Measurements from ENCODE around the gene ACVRL1.

DNA sequence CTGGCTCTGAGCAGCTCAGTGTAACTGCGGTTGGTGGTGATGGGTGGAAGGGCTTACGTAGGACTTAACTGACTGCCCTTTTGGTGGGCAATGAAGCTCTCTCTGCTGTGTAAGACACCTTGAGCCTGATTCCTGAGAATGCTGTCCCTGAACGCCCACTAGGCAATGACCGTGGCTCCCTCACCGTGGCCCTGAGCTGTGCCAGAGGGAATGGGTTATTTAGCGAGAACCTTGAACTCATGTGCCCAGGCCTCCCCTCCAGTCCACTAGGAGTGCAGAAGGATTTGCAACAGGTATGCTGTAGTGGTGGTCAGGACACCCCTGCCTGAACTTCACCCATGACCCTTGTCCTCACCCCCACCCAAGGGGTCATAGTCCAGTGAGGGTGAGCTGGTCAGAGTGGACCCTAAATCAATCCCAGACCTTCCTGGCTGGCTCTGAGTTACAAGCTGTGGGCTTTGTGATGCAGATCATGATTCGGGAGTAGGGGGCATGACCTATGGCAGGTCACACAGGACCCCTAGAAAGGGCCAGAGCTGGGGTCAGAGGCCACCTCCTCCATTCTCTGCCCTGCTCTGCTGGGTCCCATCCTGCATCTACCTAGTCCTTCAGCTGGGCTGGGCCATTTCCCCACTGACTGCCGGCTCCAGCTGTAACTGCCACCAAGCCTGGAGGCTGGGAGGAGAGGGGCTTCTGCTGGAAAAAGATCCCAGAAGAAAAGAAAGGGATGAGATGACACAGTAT, 33.9 kb upstream of the ACVRL1 start:
- TF ChIP-seq, protein P1, sequence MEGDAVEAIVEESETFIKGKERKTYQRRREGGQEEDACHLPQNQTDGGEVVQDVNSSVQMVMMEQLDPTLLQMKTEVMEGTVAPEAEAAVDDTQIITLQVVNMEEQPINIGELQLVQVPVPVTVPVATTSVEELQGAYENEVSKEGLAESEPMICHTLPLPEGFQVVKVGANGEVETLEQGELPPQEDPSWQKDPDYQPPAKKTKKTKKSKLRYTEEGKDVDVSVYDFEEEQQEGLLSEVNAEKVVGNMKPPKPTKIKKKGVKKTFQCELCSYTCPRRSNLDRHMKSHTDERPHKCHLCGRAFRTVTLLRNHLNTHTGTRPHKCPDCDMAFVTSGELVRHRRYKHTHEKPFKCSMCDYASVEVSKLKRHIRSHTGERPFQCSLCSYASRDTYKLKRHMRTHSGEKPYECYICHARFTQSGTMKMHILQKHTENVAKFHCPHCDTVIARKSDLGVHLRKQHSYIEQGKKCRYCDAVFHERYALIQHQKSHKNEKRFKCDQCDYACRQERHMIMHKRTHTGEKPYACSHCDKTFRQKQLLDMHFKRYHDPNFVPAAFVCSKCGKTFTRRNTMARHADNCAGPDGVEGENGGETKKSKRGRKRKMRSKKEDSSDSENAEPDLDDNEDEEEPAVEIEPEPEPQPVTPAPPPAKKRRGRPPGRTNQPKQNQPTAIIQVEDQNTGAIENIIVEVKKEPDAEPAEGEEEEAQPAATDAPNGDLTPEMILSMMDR (IDR thresholded peaks at IDR 0.05): no peak
- no peak for TF ChIP-seq POLR2A (IDR thresholded peaks at IDR 0.05)

All from tibial nerve (tissue), 3 donors.